ENCODE results near the gene SLC15A4.

SLC15A4 gene

DNA sequence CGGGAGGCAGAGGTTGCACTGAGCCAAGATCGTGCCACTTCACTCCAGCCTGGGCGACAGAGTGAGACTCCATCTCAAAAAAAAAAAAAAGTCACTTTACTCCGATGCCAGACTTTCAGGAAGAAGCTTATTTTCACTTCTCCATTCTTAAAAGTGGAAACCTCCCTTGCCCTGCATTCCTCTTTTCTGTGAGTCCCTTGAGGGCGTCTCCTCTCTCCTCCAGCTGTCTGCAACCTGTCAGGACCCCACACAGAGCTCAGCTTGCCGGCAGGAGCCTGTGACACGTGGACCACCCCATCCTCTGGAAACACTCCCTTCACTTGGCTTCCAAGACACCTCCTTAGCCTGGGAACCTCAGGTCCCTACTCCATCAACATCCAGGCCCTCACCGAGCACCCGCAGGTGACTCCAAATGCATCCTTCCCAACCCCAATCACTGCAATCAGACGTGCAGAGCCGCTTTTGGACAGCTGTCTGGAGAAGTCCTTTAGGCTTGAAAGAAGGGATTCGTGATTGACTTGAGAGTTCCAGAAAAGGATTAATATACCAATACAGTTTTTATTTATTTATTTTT lies 34.3 kb downstream of the SLC15A4 start:
- H3K4me1 ChIP-seq (ENCODE audit: low read length): no peaks in the 10 kb centered on the region
- no peak overlapping the region for H3K4me2 ChIP-seq (ENCODE audit: low read depth, low read length)
- H3K27ac ChIP-seq (ENCODE audit: low read length): no peak overlapping the region
- no peak overlapping the region for H2AFZ ChIP-seq (ENCODE audit: low read length)
- H3K9me2 ChIP-seq (replicated peaks; ENCODE audit: insufficient read depth, low read length): no peaks in the 10 kb centered on the region
- TF ChIP-seq EZH2 (optimal IDR thresholded peaks at IDR 0.05; ENCODE audit: low read depth, low read length) (no peak), EZH2phosphoT487 (IDR thresholded peaks at IDR 0.05; ENCODE audit: low read length) (no peak)
- TF ChIP-seq, protein P1, sequence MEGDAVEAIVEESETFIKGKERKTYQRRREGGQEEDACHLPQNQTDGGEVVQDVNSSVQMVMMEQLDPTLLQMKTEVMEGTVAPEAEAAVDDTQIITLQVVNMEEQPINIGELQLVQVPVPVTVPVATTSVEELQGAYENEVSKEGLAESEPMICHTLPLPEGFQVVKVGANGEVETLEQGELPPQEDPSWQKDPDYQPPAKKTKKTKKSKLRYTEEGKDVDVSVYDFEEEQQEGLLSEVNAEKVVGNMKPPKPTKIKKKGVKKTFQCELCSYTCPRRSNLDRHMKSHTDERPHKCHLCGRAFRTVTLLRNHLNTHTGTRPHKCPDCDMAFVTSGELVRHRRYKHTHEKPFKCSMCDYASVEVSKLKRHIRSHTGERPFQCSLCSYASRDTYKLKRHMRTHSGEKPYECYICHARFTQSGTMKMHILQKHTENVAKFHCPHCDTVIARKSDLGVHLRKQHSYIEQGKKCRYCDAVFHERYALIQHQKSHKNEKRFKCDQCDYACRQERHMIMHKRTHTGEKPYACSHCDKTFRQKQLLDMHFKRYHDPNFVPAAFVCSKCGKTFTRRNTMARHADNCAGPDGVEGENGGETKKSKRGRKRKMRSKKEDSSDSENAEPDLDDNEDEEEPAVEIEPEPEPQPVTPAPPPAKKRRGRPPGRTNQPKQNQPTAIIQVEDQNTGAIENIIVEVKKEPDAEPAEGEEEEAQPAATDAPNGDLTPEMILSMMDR (IDR thresholded peaks at IDR 0.05; ENCODE audit: low read length): no peak
- H4K20me1 ChIP-seq (ENCODE audit: insufficient read depth, low read length): no peaks in the 10 kb centered on the region
- no peaks in the 10 kb centered on the region for H3K9me3 ChIP-seq (replicated peaks; ENCODE audit: insufficient read depth, low read length)
- DNase-seq: no peak
- no peaks in the 10 kb centered on the region for H3F3A ChIP-seq (ENCODE audit: insufficient read depth, low read length)
- H3K9ac ChIP-seq (ENCODE audit: low read length): no peak overlapping the region
- no peaks in the 10 kb centered on the region for H3K79me2 ChIP-seq (ENCODE audit: low read length)
- no peaks in the 10 kb centered on the region for H3K36me3 ChIP-seq (replicated peaks; ENCODE audit: insufficient read depth, low read length)
- no peak overlapping the region for H3K4me3 ChIP-seq (ENCODE audit: low read length)
- no peaks in the 10 kb centered on the region for H3K27me3 ChIP-seq (replicated peaks; ENCODE audit: insufficient read depth, low read length)

- no peaks in the 10 kb centered on the region for H3K4me1 ChIP-seq (ENCODE audit: low read length)
- no peaks in the 10 kb centered on the region for H3K9me2 ChIP-seq (replicated peaks; ENCODE audit: insufficient read depth, low read length)
- no peak overlapping the region for H3K27ac ChIP-seq (ENCODE audit: low read length)
- no peak overlapping the region for H3K4me3 ChIP-seq (ENCODE audit: low read length)
- no peaks in the 10 kb centered on the region for H4K20me1 ChIP-seq (ENCODE audit: insufficient read depth, low read length)
- H3K27me3 ChIP-seq (replicated peaks; ENCODE audit: insufficient read depth, low read length): no peaks in the 10 kb centered on the region
- TF ChIP-seq EZH2phosphoT487 (IDR thresholded peaks at IDR 0.05; ENCODE audit: low read length) (no peak), EZH2 (optimal IDR thresholded peaks at IDR 0.05; ENCODE audit: low read depth, low read length) (no peak)
- TF ChIP-seq, protein P1 (IDR thresholded peaks at IDR 0.05; ENCODE audit: low read length): no peak
- DNase-seq: no peak
- no peaks in the 10 kb centered on the region for H3K79me2 ChIP-seq (ENCODE audit: low read length)
- no peak overlapping the region for H2AFZ ChIP-seq (ENCODE audit: low read length)
- H3K4me2 ChIP-seq (ENCODE audit: low read depth, low read length): no peak overlapping the region
- H3K36me3 ChIP-seq (replicated peaks; ENCODE audit: insufficient read depth, low read length): no peaks in the 10 kb centered on the region
- H3K9me3 ChIP-seq (replicated peaks; ENCODE audit: insufficient read depth, low read length): no peaks in the 10 kb centered on the region
- no peaks in the 10 kb centered on the region for H3F3A ChIP-seq (ENCODE audit: insufficient read depth, low read length)
- no peak overlapping the region for H3K9ac ChIP-seq (ENCODE audit: low read length)
These were observed 35.9 kb downstream of the SLC15A4 start for GRCh38 chr12:128787827-128788226.

DNA sequence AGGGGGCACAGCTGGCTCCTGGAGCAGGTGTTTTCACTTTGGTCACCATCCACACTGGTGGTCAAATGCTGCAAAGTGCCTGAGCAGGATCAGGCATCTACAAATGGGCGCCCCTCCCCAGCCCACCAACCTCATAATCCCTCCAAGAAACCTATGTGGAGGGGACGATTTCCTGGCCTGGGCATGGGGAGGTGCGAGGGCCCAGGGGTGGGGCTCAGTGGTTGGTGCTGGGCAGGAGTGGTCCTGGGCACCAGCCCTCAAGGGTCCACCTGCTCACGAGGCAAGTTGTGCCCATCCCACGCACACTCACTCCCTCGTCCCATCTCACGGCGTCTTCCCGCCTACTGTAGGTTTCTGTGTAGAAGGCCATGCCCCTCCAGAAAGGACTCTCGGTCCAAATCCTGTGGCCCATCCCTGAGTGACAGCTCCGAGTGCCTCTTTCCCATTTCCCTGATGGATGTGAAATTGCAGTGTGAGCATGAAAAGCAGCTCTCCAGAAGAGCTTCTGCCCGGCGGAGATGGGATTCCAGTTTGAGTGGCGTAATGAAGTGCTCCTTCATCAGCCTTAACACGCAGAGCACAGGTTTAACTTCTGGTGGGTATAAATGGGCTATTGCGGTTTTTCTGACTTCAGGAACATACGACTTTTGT lies 36.9 kb downstream of the SLC15A4 start:
- no peaks in the 10 kb centered on the region for H3K79me2 ChIP-seq (ENCODE audit: low read length)
- H3K9me2 ChIP-seq (replicated peaks; ENCODE audit: insufficient read depth, low read length): no peaks in the 10 kb centered on the region
- no peaks in the 10 kb centered on the region for H3K36me3 ChIP-seq (replicated peaks; ENCODE audit: insufficient read depth, low read length)

More for the DNA sequence above, 36.9 kb downstream of the SLC15A4 start:
- no peaks in the 10 kb centered on the region for H3F3A ChIP-seq (ENCODE audit: insufficient read depth, low read length)
- no peaks in the 10 kb centered on the region for H3K27me3 ChIP-seq (replicated peaks; ENCODE audit: insufficient read depth, low read length)
- no peak for TF ChIP-seq EZH2 (optimal IDR thresholded peaks at IDR 0.05; ENCODE audit: low read depth, low read length)
- TF ChIP-seq, protein P1 (IDR thresholded peaks at IDR 0.05; ENCODE audit: low read length): no peak
- TF ChIP-seq EZH2phosphoT487 (IDR thresholded peaks at IDR 0.05; ENCODE audit: low read length): no peak
- H2AFZ ChIP-seq (ENCODE audit: low read length): no peak overlapping the region
- no peaks in the 10 kb centered on the region for H3K4me1 ChIP-seq (ENCODE audit: low read length)
- no peak overlapping the region for H3K4me3 ChIP-seq (ENCODE audit: low read length)
- no peak overlapping the region for H3K27ac ChIP-seq (ENCODE audit: low read length)
- no peak overlapping the region for H3K9ac ChIP-seq (ENCODE audit: low read length)
- H3K9me3 ChIP-seq (replicated peaks; ENCODE audit: insufficient read depth, low read length): no peaks in the 10 kb centered on the region
- no peak for DNase-seq
- no peak overlapping the region for H3K4me2 ChIP-seq (ENCODE audit: low read depth, low read length)
- H4K20me1 ChIP-seq (ENCODE audit: insufficient read depth, low read length): no peaks in the 10 kb centered on the region
